Measurements from ENCODE around the gene DVL2. TPM values are rescaled to one million over a fixed set of nuclear protein-coding genes. Genes with fewer than 3 reads are reported as not detected.
A peak's percentile ranks its signal among the peaks of the same experiment; 100 is the strongest.

Gene DVL2
- total RNA-seq, 1 donor from 2014 or later = 34.4 TPM

- no peak overlapping the region for H3K27ac ChIP-seq (ENCODE audit: low read depth, low read length)
- H3K4me1 ChIP-seq (ENCODE audit: insufficient read depth, low read length) = peaks cover 13% of the 10 kb centered on the region
- H3K4me2 ChIP-seq (ENCODE audit: low read length) = no peak overlapping the region
- H3K4me1 Mint-ChIP-seq (ENCODE audit: low read depth, unreplicated experiment) = peaks cover 18% of the 10 kb centered on the region
- no peak for TF ChIP-seq CTCF (IDR thresholded peaks at IDR 0.05; ENCODE audit: insufficient read depth, low read depth, low read length)
- no peak for TF ChIP-seq EZH2 (IDR thresholded peaks at IDR 0.05; ENCODE audit: insufficient read depth, low read length)
- peaks cover 31% of the 10 kb centered on the region for H3K36me3 Mint-ChIP-seq (ENCODE audit: low read depth, unreplicated experiment)
- H2AFZ ChIP-seq (ENCODE audit: low read depth, low read length) = no peak overlapping the region
- H3K9ac ChIP-seq (ENCODE audit: low read length) = no peak overlapping the region
- H3K27me3 ChIP-seq (ENCODE audit: insufficient read depth, low read length) = no peaks in the 10 kb centered on the region
- no peaks in the 10 kb centered on the region for H3K9me3 ChIP-seq (ENCODE audit: insufficient read depth, low read depth, low read length)
- H4K20me1 ChIP-seq (ENCODE audit: insufficient read depth, low read length) = peaks cover 74% of the 10 kb centered on the region
- H3K27me3 Mint-ChIP-seq (ENCODE audit: low read depth, unreplicated experiment) = no peaks in the 10 kb centered on the region
- H3K4me3 Mint-ChIP-seq (ENCODE audit: unreplicated experiment) = no peak overlapping the region
- peaks cover 16% of the 10 kb centered on the region for H3K36me3 ChIP-seq (ENCODE audit: insufficient read depth, low read length)
- peaks cover 45% of the 10 kb centered on the region for H3K79me2 ChIP-seq (ENCODE audit: insufficient read depth, low read length)
- no peak for DNase-seq (ENCODE audit: low read depth)
- H3K9me3 Mint-ChIP-seq (ENCODE audit: unreplicated experiment) = no peaks in the 10 kb centered on the region
- FAIRE-seq = no peak
- peak overlapping the region; percentile 75 for H3K27ac Mint-ChIP-seq (ENCODE audit: unreplicated experiment)
- H3K4me3 ChIP-seq (ENCODE audit: insufficient read depth, low read depth, low read length) = no peak overlapping the region
Measured at GRCh38 chr17:7224661-7225111, 9.6 kb downstream of the DVL2 start.

GRCh38 chr17:7224110-7224509 lies 10.2 kb downstream of the DVL2 start:
- peaks cover 16% of the 10 kb centered on the region for H3K36me3 ChIP-seq (ENCODE audit: insufficient read depth, low read length)
- Mint-ChIP-seq H3K27me3 (ENCODE audit: low read depth, unreplicated experiment) (no peaks in the 10 kb centered on the region), H3K36me3 (ENCODE audit: low read depth, unreplicated experiment) (peaks cover 31% of the 10 kb centered on the region), H3K27ac (ENCODE audit: unreplicated experiment) (no peak overlapping the region), H3K9me3 (ENCODE audit: unreplicated experiment) (no peaks in the 10 kb centered on the region), H3K4me3 (ENCODE audit: unreplicated experiment) (peak overlapping the region; percentile 47), H3K4me1 (ENCODE audit: low read depth, unreplicated experiment) (peaks cover 23% of the 10 kb centered on the region)
- no peak overlapping the region for H3K9ac ChIP-seq (ENCODE audit: low read length)
- peaks cover 69% of the 10 kb centered on the region for H4K20me1 ChIP-seq (ENCODE audit: insufficient read depth, low read length)
- DNase-seq (ENCODE audit: low read depth) = no peak
- no peak overlapping the region for H3K27ac ChIP-seq (ENCODE audit: low read depth, low read length)
- H3K4me3 ChIP-seq (ENCODE audit: insufficient read depth, low read depth, low read length) = no peak overlapping the region
- no peak overlapping the region for H3K4me2 ChIP-seq (ENCODE audit: low read length)
- H3K79me2 ChIP-seq (ENCODE audit: insufficient read depth, low read length) = peaks cover 39% of the 10 kb centered on the region
- H3K27me3 ChIP-seq (ENCODE audit: insufficient read depth, low read length) = no peaks in the 10 kb centered on the region
- peaks cover 17% of the 10 kb centered on the region for H3K4me1 ChIP-seq (ENCODE audit: insufficient read depth, low read length)
- TF ChIP-seq CTCF (IDR thresholded peaks at IDR 0.05; ENCODE audit: insufficient read depth, low read depth, low read length) (no peak), EZH2 (IDR thresholded peaks at IDR 0.05; ENCODE audit: insufficient read depth, low read length) (no peak)
- no peak for FAIRE-seq
- no peaks in the 10 kb centered on the region for H3K9me3 ChIP-seq (ENCODE audit: insufficient read depth, low read depth, low read length)
- H2AFZ ChIP-seq (ENCODE audit: low read depth, low read length) = no peak overlapping the region

GRCh38 chr17:7223375-7223774 lies 10.9 kb downstream of the DVL2 start:
- Histone ChIP-seq H2AFZ (ENCODE audit: low read depth, low read length) (no peak overlapping the region), H3K79me2 (ENCODE audit: insufficient read depth, low read length) (peaks cover 36% of the 10 kb centered on the region), H3K27me3 (ENCODE audit: insufficient read depth, low read length) (no peaks in the 10 kb centered on the region), H3K9ac (ENCODE audit: low read length) (peak overlapping the region; percentile 16), H4K20me1 (ENCODE audit: insufficient read depth, low read length) (peaks cover 64% of the 10 kb centered on the region), H3K36me3 (ENCODE audit: insufficient read depth, low read length) (peaks cover 16% of the 10 kb centered on the region), H3K9me3 (ENCODE audit: insufficient read depth, low read depth, low read length) (no peaks in the 10 kb centered on the region), H3K4me3 (ENCODE audit: insufficient read depth, low read depth, low read length) (no peak overlapping the region), H3K4me1 (ENCODE audit: insufficient read depth, low read length) (peaks cover 17% of the 10 kb centered on the region), H3K4me2 (ENCODE audit: low read length) (no peak overlapping the region), H3K27ac (ENCODE audit: low read depth, low read length) (no peak overlapping the region)
- no peak for TF ChIP-seq EZH2 (IDR thresholded peaks at IDR 0.05; ENCODE audit: insufficient read depth, low read length)
- H3K9me3 Mint-ChIP-seq (ENCODE audit: unreplicated experiment) = no peaks in the 10 kb centered on the region
- peaks cover 27% of the 10 kb centered on the region for H3K4me1 Mint-ChIP-seq (ENCODE audit: low read depth, unreplicated experiment)
- peaks cover 28% of the 10 kb centered on the region for H3K36me3 Mint-ChIP-seq (ENCODE audit: low read depth, unreplicated experiment)
- FAIRE-seq (no peak), DNase-seq (ENCODE audit: low read depth) (no peak)
- H3K27me3 Mint-ChIP-seq (ENCODE audit: low read depth, unreplicated experiment) = no peaks in the 10 kb centered on the region
- H3K4me3 Mint-ChIP-seq (ENCODE audit: unreplicated experiment) = peak overlapping the region; percentile 47
- no peak overlapping the region for H3K27ac Mint-ChIP-seq (ENCODE audit: unreplicated experiment)

Data from astrocyte (in vitro differentiated cells and primary cell).